Esophagus muscularis mucosa (tissue), 4 donors: ENCODE measurements around the gene GPR32.

Experiments used
- CTCF ChIP-seq, 3 experiments: fragments of 200-600 bp in 2 of 3; fragments of 450-650 bp in 1 of 3; sonication (generic) in 2 of 3; IDR thresholded peaks; one replicate each; pipeline ENCODE4 v1.5.1; 2017 to 2019; ENCODE audit warnings: antibody characterized with exemption in 3 of 3, mild to moderate bottlenecking in 2 of 3, moderate library complexity in 1 of 3
- EP300 ChIP-seq: sonication (generic); formaldehyde crosslinking; IDR thresholded peaks from one replicate; pipeline ENCODE4 v1.6.1; 2017; ENCODE audit warnings: antibody characterized with exemption
- POLR2A ChIP-seq: fragments of 450-650 bp; IDR thresholded peaks from one replicate; pipeline ENCODE4 v1.6.1; 2017; ENCODE audit warnings: antibody characterized with exemption, moderate library complexity, mild to moderate bottlenecking, low read depth
- POLR2AphosphoS5 ChIP-seq, 2 donors: sonication (generic); formaldehyde crosslinking; IDR thresholded peaks; one replicate each; pipeline ENCODE4 v1.6.1; 2017; ENCODE audit warnings: antibody characterized with exemption in 2 of 2

GRCh38 chr19:50764409-50764808, 5.9 kb upstream of the GPR32 start:
- TF ChIP-seq EP300 (no peak), CTCF (IDR thresholded peaks at IDR 0.05) (no peak), POLR2A (no peak), POLR2AphosphoS5 (IDR thresholded peaks at IDR 0.05) (no peak)
